Liver (tissue), 9 donors: ENCODE results near the gene PLCB1. TPM values are rescaled to one million over a fixed set of nuclear protein-coding genes. Genes with fewer than 3 reads are reported as not detected.

ENCODE experiments used
- DNase-seq: peaks from one replicate; pipeline ENCODE4 v3.0.0-alpha.2; 2017; ENCODE audit warnings: low spot score
- H3K27ac ChIP-seq, 2 donors: one replicate each; pipeline ENCODE4 v1.7.0; 2013; ENCODE audit warnings: inconsistent platforms in 2 of 2, low read length in 2 of 2, control low read depth in 1 of 2, low read depth in 1 of 2, mild to moderate bottlenecking in 1 of 2
- H3K27me3 ChIP-seq, 4 donors: one replicate each; pipeline versions ENCODE4 v1.6.1 to v1.7.0; 2013; ENCODE audit warnings: low read length in 3 of 4, inconsistent platforms in 1 of 4, mild to moderate bottlenecking in 1 of 4, moderate library complexity in 1 of 4; ENCODE audit not compliant: control insufficient read depth in 4 of 4, insufficient read depth in 4 of 4
- H3K36me3 ChIP-seq, 4 donors: one replicate each; pipeline versions ENCODE4 v1.6.1 to v1.7.0; 2013; ENCODE audit warnings: low read length in 3 of 4, mild to moderate bottlenecking in 3 of 4, low read depth in 1 of 4, moderate library complexity in 1 of 4; ENCODE audit not compliant: control insufficient read depth in 4 of 4, insufficient read depth in 3 of 4
- H3K4me1 ChIP-seq, 4 donors: one replicate each; pipeline versions ENCODE4 v1.6.1 to v1.7.0; 2013; ENCODE audit warnings: low read length in 3 of 4, mild to moderate bottlenecking in 3 of 4, moderate library complexity in 1 of 4; ENCODE audit not compliant: control insufficient read depth in 4 of 4, insufficient read depth in 4 of 4
- H3K4me3 ChIP-seq, 3 donors: one replicate each; pipeline versions ENCODE4 v1.6.1 to v1.7.0; 2013; ENCODE audit warnings: low read length in 3 of 3, control low read depth in 1 of 3, low read depth in 1 of 3, mild to moderate bottlenecking in 1 of 3
- H3K9ac ChIP-seq, 2 donors: one replicate each; pipeline ENCODE4 v1.7.0; 2013; ENCODE audit warnings: low read length in 2 of 2, mild to moderate bottlenecking in 2 of 2, moderate library complexity in 2 of 2, control low read depth in 1 of 2, low read depth in 1 of 2
- H3K9me3 ChIP-seq, 4 donors: one replicate each; pipeline versions ENCODE4 v1.6.1 to v1.7.0; 2013; ENCODE audit warnings: low read length in 3 of 4; ENCODE audit not compliant: control insufficient read depth in 4 of 4
- CTCF ChIP-seq: fragments of 150-350 bp; IDR thresholded peaks from 2 replicates; pipeline ENCODE4 v1.5.1; 2017; ENCODE audit warnings: improper control_type of control experiment, low read depth, low read length; ENCODE audit not compliant: missing input control
- EGR1 ChIP-seq, 2 donors: IDR thresholded peaks; 2 replicates each; pipeline ENCODE4 v1.6.1; 2016 to 2018; ENCODE audit warnings: antibody characterized with exemption in 2 of 2, low read depth in 2 of 2
- FOXA1 ChIP-seq: IDR thresholded peaks from 2 replicates; pipeline ENCODE4 v1.6.1; 2016; ENCODE audit warnings: antibody characterized with exemption
- FOXA2 ChIP-seq: IDR thresholded peaks from 2 replicates; pipeline ENCODE4 v1.6.1; 2016; ENCODE audit warnings: antibody characterized with exemption
- GABPA ChIP-seq, 2 donors: IDR thresholded peaks in 1 of 2; conservative IDR thresholded peaks in 1 of 2; 2 replicates each; pipeline ENCODE4 v1.6.1; 2016; ENCODE audit warnings: antibody characterized with exemption in 2 of 2, mild to moderate bottlenecking in 1 of 2, moderate library complexity in 1 of 2
- HNF4A ChIP-seq, 2 donors: conservative IDR thresholded peaks; 2 replicates each; pipeline ENCODE4 v1.6.1; 2016; ENCODE audit warnings: antibody characterized with exemption in 2 of 2, mild to moderate bottlenecking in 2 of 2
- HNF4G ChIP-seq: IDR thresholded peaks from 2 replicates; pipeline ENCODE4 v1.6.1; 2016; ENCODE audit warnings: antibody characterized with exemption
- JUND ChIP-seq, 2 donors: IDR thresholded peaks; 2 replicates each; pipeline ENCODE4 v1.6.1; 2016; ENCODE audit warnings: antibody characterized with exemption in 2 of 2
- MAX ChIP-seq: IDR thresholded peaks from 2 replicates; pipeline ENCODE4 v1.6.1; 2016; ENCODE audit warnings: antibody characterized with exemption
- NR2F2 ChIP-seq: IDR thresholded peaks from 2 replicates; pipeline ENCODE4 v1.6.1; 2016; ENCODE audit warnings: antibody characterized with exemption
- RAD21 ChIP-seq, 2 donors: IDR thresholded peaks; 2 replicates each; pipeline ENCODE4 v1.6.1; 2016; ENCODE audit warnings: antibody characterized with exemption in 2 of 2, mild to moderate bottlenecking in 2 of 2
- RXRA ChIP-seq, 2 donors: IDR thresholded peaks; 2 replicates each; pipeline ENCODE4 v1.6.1; 2017 to 2018; ENCODE audit warnings: antibody characterized with exemption in 2 of 2, mild to moderate bottlenecking in 1 of 2
- SP1 ChIP-seq: IDR thresholded peaks from 2 replicates; pipeline ENCODE4 v1.6.1; 2018; ENCODE audit warnings: antibody characterized with exemption, mild to moderate bottlenecking
- TAF1 ChIP-seq: conservative IDR thresholded peaks from 2 replicates; pipeline ENCODE4 v1.6.1; 2016; ENCODE audit warnings: antibody characterized with exemption, mild to moderate bottlenecking
- YY1 ChIP-seq: IDR thresholded peaks from 2 replicates; pipeline ENCODE4 v1.6.1; 2016; ENCODE audit warnings: antibody characterized with exemption, mild to moderate bottlenecking
- ZBTB33 ChIP-seq: IDR thresholded peaks from 2 replicates; pipeline ENCODE4 v1.6.1; 2016; ENCODE audit warnings: antibody characterized with exemption
- WGBS: extraction: QIAGEN DNeasy Blood & Tissue Kit; methylation state at CpG from one replicate; pipeline ENCODE4 v1.1.7; 2013; 5-methylcytosine and 5-hydroxymethylcytosine counted together
- polyA plus RNA-seq, 2 donors: library from polyadenylated mRNA; stranded (reverse) in 1 of 2; unstranded in 1 of 2; fragments of 200-250 nt in 1 of 2; fragments of >200 nt in 1 of 2; fragmentation: Nextera tagmentation in 1 of 2; extraction: Ambion mirVana in 1 of 2; gene quantifications; one replicate each; pipeline versions ENCODE4 v1.2.1 to v1.2.3, GENCODE V29; 2013 to 2015
- total RNA-seq, 2 donors: library from RNA; depleted of rRNA; stranded (reverse); fragments of >200 nt; gene quantifications; one replicate each; pipeline ENCODE4 v1.2.3, GENCODE V29; 2014
- TF ChIP-seq, protein P1 (sequence below): IDR thresholded peaks from 2 replicates; pipeline ENCODE4 v1.6.1; 2016; ENCODE audit warnings: antibody characterized with exemption, mild to moderate bottlenecking
- TF ChIP-seq, protein P2 (sequence below): IDR thresholded peaks from 2 replicates; pipeline ENCODE4 v1.6.1; 2016; ENCODE audit warnings: antibody characterized with exemption
- donor health status: healthy.
- donor health status: healthy.
- donor health status: healthy.
- donor health status: healthy.
- donor health status: healthy.

The PLCB1 gene
- total and polyA plus RNA-seq, 4 donors = 3.7 to 13.5 (median 5.9) TPM

DNA sequence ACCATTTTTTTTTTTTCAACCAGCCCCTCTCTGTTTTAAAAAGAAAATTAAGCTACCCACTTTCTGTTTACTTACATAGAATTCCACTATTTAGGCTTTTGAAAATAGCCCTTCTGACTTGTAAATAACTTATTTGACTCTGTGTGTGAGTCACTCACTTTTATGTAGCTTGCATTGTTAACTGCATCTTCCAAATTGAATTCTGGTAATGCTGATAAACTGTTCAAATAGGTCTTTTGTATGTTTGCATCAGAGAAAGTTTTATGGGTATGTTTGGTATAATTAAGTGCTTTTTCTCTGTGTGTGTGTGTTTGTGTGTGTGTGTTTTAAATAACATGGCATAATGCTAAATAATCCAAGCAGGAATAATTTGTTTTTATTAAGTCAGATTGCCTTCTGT, 360.1 kb downstream of the PLCB1 start:
- no peaks in the 10 kb centered on the region for H3K27me3 ChIP-seq
- H3K36me3 ChIP-seq = no peaks in the 10 kb centered on the region
- H3K27ac ChIP-seq = no peak overlapping the region
- H3K9ac ChIP-seq = no peak overlapping the region
- H3K4me1 ChIP-seq = no peaks in the 10 kb centered on the region
- TF ChIP-seq NR2F2 (no peak), RAD21 (IDR thresholded peaks at IDR 0.05) (no peak), FOXA1 (no peak), GABPA (IDR thresholded peaks at IDR 0.05 in 1 of 2, conservative IDR thresholded peaks at IDR 0.05 in 1 of 2) (no peak), MAX (no peak), ZBTB33 (no peak), HNF4G (no peak), YY1 (no peak), RXRA (IDR thresholded peaks at IDR 0.05) (no peak), FOXA2 (no peak), HNF4A (conservative IDR thresholded peaks at IDR 0.05) (no peak), TAF1 (no peak), SP1 (no peak), JUND (IDR thresholded peaks at IDR 0.05) (no peak), CTCF (no peak), EGR1 (IDR thresholded peaks at IDR 0.05; ENCODE audit: low read depth in 2 of 2) (no peak)
- TF ChIP-seq, protein P1, sequence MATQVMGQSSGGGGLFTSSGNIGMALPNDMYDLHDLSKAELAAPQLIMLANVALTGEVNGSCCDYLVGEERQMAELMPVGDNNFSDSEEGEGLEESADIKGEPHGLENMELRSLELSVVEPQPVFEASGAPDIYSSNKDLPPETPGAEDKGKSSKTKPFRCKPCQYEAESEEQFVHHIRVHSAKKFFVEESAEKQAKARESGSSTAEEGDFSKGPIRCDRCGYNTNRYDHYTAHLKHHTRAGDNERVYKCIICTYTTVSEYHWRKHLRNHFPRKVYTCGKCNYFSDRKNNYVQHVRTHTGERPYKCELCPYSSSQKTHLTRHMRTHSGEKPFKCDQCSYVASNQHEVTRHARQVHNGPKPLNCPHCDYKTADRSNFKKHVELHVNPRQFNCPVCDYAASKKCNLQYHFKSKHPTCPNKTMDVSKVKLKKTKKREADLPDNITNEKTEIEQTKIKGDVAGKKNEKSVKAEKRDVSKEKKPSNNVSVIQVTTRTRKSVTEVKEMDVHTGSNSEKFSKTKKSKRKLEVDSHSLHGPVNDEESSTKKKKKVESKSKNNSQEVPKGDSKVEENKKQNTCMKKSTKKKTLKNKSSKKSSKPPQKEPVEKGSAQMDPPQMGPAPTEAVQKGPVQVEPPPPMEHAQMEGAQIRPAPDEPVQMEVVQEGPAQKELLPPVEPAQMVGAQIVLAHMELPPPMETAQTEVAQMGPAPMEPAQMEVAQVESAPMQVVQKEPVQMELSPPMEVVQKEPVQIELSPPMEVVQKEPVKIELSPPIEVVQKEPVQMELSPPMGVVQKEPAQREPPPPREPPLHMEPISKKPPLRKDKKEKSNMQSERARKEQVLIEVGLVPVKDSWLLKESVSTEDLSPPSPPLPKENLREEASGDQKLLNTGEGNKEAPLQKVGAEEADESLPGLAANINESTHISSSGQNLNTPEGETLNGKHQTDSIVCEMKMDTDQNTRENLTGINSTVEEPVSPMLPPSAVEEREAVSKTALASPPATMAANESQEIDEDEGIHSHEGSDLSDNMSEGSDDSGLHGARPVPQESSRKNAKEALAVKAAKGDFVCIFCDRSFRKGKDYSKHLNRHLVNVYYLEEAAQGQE = no peak
- TF ChIP-seq, protein P2, sequence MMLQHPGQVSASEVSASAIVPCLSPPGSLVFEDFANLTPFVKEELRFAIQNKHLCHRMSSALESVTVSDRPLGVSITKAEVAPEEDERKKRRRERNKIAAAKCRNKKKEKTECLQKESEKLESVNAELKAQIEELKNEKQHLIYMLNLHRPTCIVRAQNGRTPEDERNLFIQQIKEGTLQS = no peak
- H3K4me3 ChIP-seq = no peak overlapping the region
- H3K9me3 ChIP-seq = no peaks in the 10 kb centered on the region
- no peak for DNase-seq

DNA sequence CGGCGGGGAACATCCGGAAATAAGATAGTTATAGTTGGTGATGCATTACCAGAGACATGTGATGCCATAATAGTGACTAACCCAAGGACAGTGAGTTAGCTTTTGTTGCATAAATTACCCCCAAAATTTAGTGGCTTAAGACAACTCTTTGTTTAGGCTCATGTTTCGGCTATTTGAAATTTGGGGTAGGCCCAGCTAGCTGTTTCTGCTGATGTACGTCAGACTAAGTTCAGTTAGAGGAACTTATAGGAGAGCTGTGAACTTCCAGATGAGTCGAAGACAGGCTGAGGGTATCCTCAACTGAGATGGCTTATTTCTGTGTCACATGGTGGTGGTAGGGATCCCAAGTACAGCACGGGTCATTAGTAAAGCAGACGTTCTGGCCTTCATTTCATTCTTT, 366.5 kb downstream of the PLCB1 start:
- no peaks in the 10 kb centered on the region for H3K9me3 ChIP-seq
- H3K27ac ChIP-seq = no peak overlapping the region
- H3K36me3 ChIP-seq = no peaks in the 10 kb centered on the region
- no peak overlapping the region for H3K9ac ChIP-seq
- no peak for DNase-seq
- WGBS = 97% methylated on average over 8 of the region's 8 CpGs
- TF ChIP-seq HNF4G (no peak), RAD21 (IDR thresholded peaks at IDR 0.05) (no peak), GABPA (IDR thresholded peaks at IDR 0.05 in 1 of 2, conservative IDR thresholded peaks at IDR 0.05 in 1 of 2) (no peak), NR2F2 (no peak), ZBTB33 (no peak), SP1 (no peak), FOXA1 (no peak), EGR1 (IDR thresholded peaks at IDR 0.05; ENCODE audit: low read depth in 2 of 2) (no peak), FOXA2 (no peak), HNF4A (conservative IDR thresholded peaks at IDR 0.05) (no peak)
- TF ChIP-seq, protein P1 = no peak
- no peaks in the 10 kb centered on the region for H3K4me1 ChIP-seq
- H3K4me3 ChIP-seq = no peak overlapping the region
- no peaks in the 10 kb centered on the region for H3K27me3 ChIP-seq
